ENCODE results near the gene ERN2.

The ERN2 gene

GRCh38 chr16:23687034-23687808 lies 25.8 kb downstream of the ERN2 start:
- Histone ChIP-seq H3K36me3 (replicated peaks; ENCODE audit: insufficient read depth, low read length) (peaks cover 17% of the 10 kb centered on the region; the same call in 1 of the 2 replicates), H3K79me2 (ENCODE audit: low read length) (peaks cover 23% of the 10 kb centered on the region), H3K9me3 (replicated peaks; ENCODE audit: insufficient read depth, low read length) (no peaks in the 10 kb centered on the region), H3K27me3 (replicated peaks; ENCODE audit: insufficient read depth, low read length) (no peaks in the 10 kb centered on the region), H2AFZ (ENCODE audit: low read length) (no peak overlapping the region), H3K9ac (ENCODE audit: low read length) (no peak overlapping the region), H4K20me1 (ENCODE audit: insufficient read depth, low read length) (no peaks in the 10 kb centered on the region), H3K9me2 (replicated peaks; ENCODE audit: insufficient read depth, low read length) (no peaks in the 10 kb centered on the region), H3K27ac (ENCODE audit: low read length) (no peak overlapping the region), H3K4me2 (ENCODE audit: low read depth, low read length) (no peak overlapping the region), H3F3A (ENCODE audit: insufficient read depth, low read length) (peaks cover 2% of the 10 kb centered on the region; the same call in 1 of the 2 replicates), H3K4me1 (ENCODE audit: low read length) (no peaks in the 10 kb centered on the region), H3K4me3 (ENCODE audit: low read length) (no peak overlapping the region)
- TF ChIP-seq EZH2 (optimal IDR thresholded peaks at IDR 0.05; ENCODE audit: low read depth, low read length) (no peak), EZH2phosphoT487 (IDR thresholded peaks at IDR 0.05; ENCODE audit: low read length) (no peak), CTCF (IDR thresholded peaks at IDR 0.05; ENCODE audit: low read length) (no peak)
- DNase-seq: no peak

DNA sequence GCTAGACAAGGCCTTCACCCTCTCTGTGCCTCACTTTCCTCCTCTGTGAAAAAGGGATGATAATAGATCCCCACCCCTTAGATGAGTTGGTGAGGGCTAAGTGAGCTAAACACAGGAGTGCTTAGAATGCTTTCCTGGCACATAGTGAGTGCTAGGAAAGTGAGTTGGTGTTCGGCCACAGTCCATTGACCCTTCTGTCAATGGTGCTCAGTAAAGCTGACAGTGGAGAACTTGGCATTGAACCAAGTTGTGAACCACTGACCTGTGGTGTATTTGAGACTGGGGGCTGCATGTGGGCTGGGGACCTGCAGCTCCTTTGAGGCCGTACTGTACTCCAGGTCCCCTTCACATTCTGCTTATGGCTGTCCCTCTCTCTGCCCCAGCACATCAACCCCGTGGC lies 29.5 kb downstream of the ERN2 start:
- H3K27me3 ChIP-seq (replicated peaks; ENCODE audit: insufficient read depth, low read length): no peaks in the 10 kb centered on the region
- H3K4me2 ChIP-seq (ENCODE audit: low read depth, low read length): no peak overlapping the region
- H3K79me2 ChIP-seq (ENCODE audit: low read length): peaks cover 59% of the 10 kb centered on the region
- peaks cover 10% of the 10 kb centered on the region for H3K4me1 ChIP-seq (ENCODE audit: low read length)
- TF ChIP-seq EZH2 (optimal IDR thresholded peaks at IDR 0.05; ENCODE audit: low read depth, low read length) (no peak), CTCF (IDR thresholded peaks at IDR 0.05; ENCODE audit: low read length) (no peak), EZH2phosphoT487 (IDR thresholded peaks at IDR 0.05; ENCODE audit: low read length) (no peak)
- no peaks in the 10 kb centered on the region; the same call in 1 of the 2 replicates for H3F3A ChIP-seq (ENCODE audit: insufficient read depth, low read length)
- no peak overlapping the region for H3K27ac ChIP-seq (ENCODE audit: low read length)
- H3K9ac ChIP-seq (ENCODE audit: low read length): no peak overlapping the region
- DNase-seq: no peak
- H4K20me1 ChIP-seq (ENCODE audit: insufficient read depth, low read length): no peaks in the 10 kb centered on the region
- no peaks in the 10 kb centered on the region for H3K9me2 ChIP-seq (replicated peaks; ENCODE audit: insufficient read depth, low read length)
- peaks cover 19% of the 10 kb centered on the region; the same call in 1 of the 2 replicates for H3K36me3 ChIP-seq (replicated peaks; ENCODE audit: insufficient read depth, low read length)
- H2AFZ ChIP-seq (ENCODE audit: low read length): no peak overlapping the region
- H3K9me3 ChIP-seq (replicated peaks; ENCODE audit: insufficient read depth, low read length): no peaks in the 10 kb centered on the region
- H3K4me3 ChIP-seq (ENCODE audit: low read length): no peak overlapping the region

GRCh38 chr16:23682181-23682580 lies 30.8 kb downstream of the ERN2 start:
- Histone ChIP-seq H3K9ac (ENCODE audit: low read length) (no peak overlapping the region), H3K27ac (ENCODE audit: low read length) (no peak overlapping the region), H3K4me1 (ENCODE audit: low read length) (peaks cover 14% of the 10 kb centered on the region), H3K27me3 (replicated peaks; ENCODE audit: insufficient read depth, low read length) (no peaks in the 10 kb centered on the region), H3K79me2 (ENCODE audit: low read length) (peaks cover 59% of the 10 kb centered on the region), H3K4me3 (ENCODE audit: low read length) (no peak overlapping the region), H3F3A (ENCODE audit: insufficient read depth, low read length) (no peaks in the 10 kb centered on the region; the same call in 1 of the 2 replicates), H3K4me2 (ENCODE audit: low read depth, low read length) (peak overlapping the region; percentile 64; the same call in 1 of the 2 replicates), H3K36me3 (replicated peaks; ENCODE audit: insufficient read depth, low read length) (peaks cover 13% of the 10 kb centered on the region; the same call in 1 of the 2 replicates), H2AFZ (ENCODE audit: low read length) (no peak overlapping the region), H3K9me3 (replicated peaks; ENCODE audit: insufficient read depth, low read length) (no peaks in the 10 kb centered on the region), H4K20me1 (ENCODE audit: insufficient read depth, low read length) (no peaks in the 10 kb centered on the region), H3K9me2 (replicated peaks; ENCODE audit: insufficient read depth, low read length) (no peaks in the 10 kb centered on the region)
- no peak for DNase-seq
- TF ChIP-seq EZH2phosphoT487 (IDR thresholded peaks at IDR 0.05; ENCODE audit: low read length) (no peak), CTCF (IDR thresholded peaks at IDR 0.05; ENCODE audit: low read length) (no peak), EZH2 (optimal IDR thresholded peaks at IDR 0.05; ENCODE audit: low read depth, low read length) (no peak)

Data from MM.1S (cell line).